A204.1 (cell line): ENCODE measurements around the gene VAMP4.

Experiments
- FAIRE-seq: peaks from 2 replicates; lab custom pipeline; 2012; peaks lifted over from hg19 to GRCh38; lab: Jason Lieb, UNC

VAMP4 gene, protein sequence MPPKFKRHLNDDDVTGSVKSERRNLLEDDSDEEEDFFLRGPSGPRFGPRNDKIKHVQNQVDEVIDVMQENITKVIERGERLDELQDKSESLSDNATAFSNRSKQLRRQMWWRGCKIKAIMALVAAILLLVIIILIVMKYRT

GRCh38 chr1:171741872-171742576 lies at the start of gene VAMP4:
TSS of gene VAMP4 (minus strand) at chr1:171742065. CDS start at chr1:171738414, 3,651 bp downstream.
- no peak for FAIRE-seq

DNA sequence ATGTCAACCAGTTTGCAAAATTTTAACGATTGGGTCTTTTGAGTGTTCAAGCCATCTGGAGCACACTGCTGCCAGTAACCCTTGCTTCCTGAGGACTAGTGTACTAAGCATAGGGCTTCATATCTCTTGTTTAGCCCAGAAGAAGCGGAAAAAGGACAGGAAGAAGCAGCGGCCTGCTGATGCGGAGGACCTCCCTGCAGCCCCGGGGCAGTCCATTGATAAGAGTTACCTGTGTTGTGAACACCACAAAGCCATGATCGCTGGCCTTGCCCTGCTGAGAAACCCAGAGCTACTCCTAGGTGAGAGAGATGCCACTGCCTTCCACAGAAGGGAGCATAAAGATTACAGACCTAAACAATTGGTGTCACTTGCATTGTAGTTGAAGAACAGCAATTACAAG lies 48.5 kb upstream of the VAMP4 start:
- no peak for FAIRE-seq

- FAIRE-seq = no peak
Observed at GRCh38 chr1:171788696-171789095, 46.8 kb upstream of the VAMP4 start.

GRCh38 chr1:171787686-171788480 lies 46.0 kb upstream of the VAMP4 start:
- FAIRE-seq = no peak

GRCh38 chr1:171786534-171786933 lies 44.7 kb upstream of the VAMP4 start:
- no peak for FAIRE-seq

- FAIRE-seq = no peak
Observed at GRCh38 chr1:171785766-171786165, 43.9 kb upstream of the VAMP4 start.

- FAIRE-seq = no peak
Observed at GRCh38 chr1:171784784-171785183, 42.9 kb upstream of the VAMP4 start.

- FAIRE-seq = no peak
Observed at GRCh38 chr1:171783816-171784530, 42.1 kb upstream of the VAMP4 start.

- peak; percentile 99 for FAIRE-seq
Observed at GRCh38 chr1:171781176-171781875, 39.5 kb upstream of the VAMP4 start, which contains the start of gene METTL13. TSS of gene METTL13 (plus strand) at chr1:171781660. CDS start at chr1:171781968, 308 bp downstream.

GRCh38 chr1:171780583-171781175 lies 38.8 kb upstream of the VAMP4 start:
- no peak for FAIRE-seq

- FAIRE-seq = no peak
Observed at GRCh38 chr1:171772312-171772711, 30.4 kb upstream of the VAMP4 start.

- no peak for FAIRE-seq
Observed at GRCh38 chr1:171769754-171770153, 27.9 kb upstream of the VAMP4 start.

- FAIRE-seq = no peak
Observed at GRCh38 chr1:171769171-171769570, 27.3 kb upstream of the VAMP4 start.

DNA sequence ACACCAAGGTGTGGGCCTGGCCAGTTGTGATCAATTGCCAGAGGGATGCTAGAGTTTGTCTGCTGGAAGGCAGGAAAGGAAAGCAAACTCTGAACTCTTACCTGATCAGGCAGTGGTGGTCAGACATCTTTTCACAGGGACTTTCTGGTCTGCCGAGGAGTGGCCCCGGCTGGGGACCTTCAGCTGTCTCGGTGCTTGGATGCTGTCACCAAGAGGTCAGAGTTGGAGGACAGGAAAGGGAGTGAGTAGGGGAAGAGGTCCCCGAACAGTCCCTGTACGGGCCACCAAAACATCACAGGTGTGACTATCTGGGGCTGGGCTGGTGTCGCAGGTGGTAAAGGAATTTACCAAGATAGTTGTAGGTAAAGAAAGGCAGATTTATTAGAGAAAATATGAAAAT lies 21.9 kb upstream of the VAMP4 start:
- FAIRE-seq = no peak

DNA sequence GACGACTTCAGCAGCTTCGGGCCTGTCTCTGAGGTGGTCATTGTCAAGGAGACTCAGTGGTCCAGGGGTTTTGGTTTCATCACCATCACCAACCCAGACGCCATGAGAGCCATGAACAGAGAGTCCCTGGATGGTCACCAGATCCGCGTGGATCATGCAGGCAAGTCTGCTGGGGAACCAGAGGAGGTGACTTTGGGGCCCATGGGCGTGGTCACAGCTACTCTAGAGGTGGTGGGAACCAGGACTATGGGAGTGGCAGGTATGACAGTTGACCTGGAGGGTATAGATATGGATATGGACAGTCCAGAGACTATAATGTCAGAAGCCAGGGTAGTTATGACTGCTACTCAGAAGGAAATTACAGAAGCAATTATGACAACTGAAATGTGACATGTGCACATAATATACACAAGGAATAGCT lies 20.3 kb upstream of the VAMP4 start:
- no peak for FAIRE-seq

GRCh38 chr1:171758011-171758410 lies 16.1 kb upstream of the VAMP4 start:
- no peak for FAIRE-seq

DNA sequence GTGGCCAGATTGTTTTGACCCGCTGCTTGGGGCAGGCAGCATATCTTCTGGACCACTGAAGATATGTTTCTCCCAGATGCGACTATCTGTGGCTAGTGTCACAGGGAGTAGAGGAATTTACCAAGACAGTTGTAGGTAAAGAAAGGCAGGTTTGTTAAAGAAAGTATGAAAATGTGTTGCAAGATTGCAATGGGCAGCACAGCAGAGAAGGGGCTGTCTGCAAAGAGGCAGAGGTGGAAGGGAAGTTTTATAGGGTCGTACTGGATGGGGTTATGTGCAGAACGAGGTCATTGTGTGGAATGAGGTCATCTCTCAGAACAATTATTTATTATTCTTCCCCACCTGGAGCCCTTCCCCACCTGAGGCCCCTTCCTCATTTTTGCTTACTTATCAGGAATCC lies 15.0 kb upstream of the VAMP4 start:
- no peak for FAIRE-seq

DNA sequence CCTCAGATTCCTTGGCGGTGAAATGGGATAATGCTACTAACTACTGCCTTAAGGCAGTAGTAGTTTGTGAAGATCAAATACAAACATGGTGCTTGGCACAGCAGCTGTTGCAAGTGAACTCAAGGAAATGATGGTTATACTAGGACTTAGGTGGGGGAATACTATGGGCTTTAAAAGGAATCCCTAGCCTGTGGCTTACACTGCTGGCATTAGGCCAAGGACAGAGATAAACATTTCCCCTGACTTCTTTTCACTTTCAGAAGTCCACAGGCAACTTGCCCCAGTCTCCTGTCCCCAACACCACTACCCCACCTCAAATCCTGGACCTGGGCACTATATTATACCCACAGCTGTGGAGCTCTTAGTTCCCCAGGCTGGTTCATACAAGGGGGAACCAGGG lies 13.1 kb upstream of the VAMP4 start:
- FAIRE-seq = no peak

GRCh38 chr1:171754353-171754705 lies 12.5 kb upstream of the VAMP4 start:
- no peak for FAIRE-seq

DNA sequence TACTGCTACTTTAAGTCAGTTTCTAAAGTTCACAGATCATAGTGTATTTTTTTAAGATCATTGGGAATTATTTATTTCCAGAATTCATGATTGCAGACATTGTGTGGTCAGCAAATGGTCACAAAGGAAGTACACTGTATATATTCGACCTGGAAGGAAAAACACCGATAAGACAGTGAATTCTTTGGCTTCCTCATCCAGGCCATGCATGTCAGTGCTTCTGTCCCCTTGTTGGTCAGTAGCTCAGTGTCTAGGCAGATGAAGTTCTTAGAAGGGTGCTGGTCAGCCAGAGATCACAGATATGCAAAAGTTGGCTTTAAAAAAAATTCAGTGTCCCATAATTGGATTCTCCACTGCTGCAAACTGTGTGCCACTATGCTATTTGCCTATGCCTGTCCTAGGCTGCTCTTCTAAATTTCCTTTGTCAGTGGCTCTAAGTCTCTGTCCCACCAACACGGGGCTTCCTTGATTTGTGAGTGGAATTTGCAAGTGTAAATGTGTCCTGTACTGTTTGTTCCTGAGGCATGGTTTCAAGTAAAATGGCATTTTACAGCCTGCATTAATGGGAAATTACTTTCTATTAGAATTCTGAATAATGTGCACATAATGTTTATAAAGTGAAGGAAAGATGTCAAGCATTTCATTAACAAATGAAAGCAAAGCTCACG lies 12.0 kb upstream of the VAMP4 start:
- FAIRE-seq = no peak

DNA sequence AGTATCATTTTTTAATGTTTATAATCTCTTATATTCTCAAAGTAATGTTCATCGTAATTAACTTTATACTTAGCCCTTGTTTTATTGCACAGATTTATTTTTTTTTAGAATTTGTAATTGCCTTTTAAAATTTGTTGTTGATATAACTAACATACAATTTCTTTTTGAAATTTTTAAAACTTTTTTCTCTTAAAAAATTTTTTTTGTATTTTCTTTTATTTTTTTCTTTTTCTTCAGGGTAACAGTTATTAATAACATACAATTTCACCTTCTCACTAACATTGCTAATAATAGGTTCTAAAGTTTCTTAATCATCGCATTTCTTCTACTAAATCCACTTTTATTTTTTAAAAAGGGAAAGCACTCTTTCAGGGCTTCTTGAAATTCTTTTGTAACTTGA lies 11.3 kb upstream of the VAMP4 start:
- FAIRE-seq = peak; percentile 46
